DOHH2 (cell line): Measurements from ENCODE around the gene EDC4.

Experiments
- H3F3A ChIP-seq: fragments of 200-600 bp; sonication (generic), shearing (Covaris generic); 2 replicates; pipeline ENCODE4 v1.6.0; 2016; ENCODE audit warnings: antibody characterized with exemption, mild to moderate bottlenecking; ENCODE audit not compliant: control insufficient read depth, insufficient read depth
- H3K27ac ChIP-seq: fragments of 200-600 bp; sonication (generic); 2 replicates; pipeline ENCODE4 v1.5.1; 2014; ENCODE audit warnings: low read depth, mild to moderate bottlenecking, low read length, moderate library complexity
- H3K27me3 ChIP-seq: fragments of 200-600 bp; sonication (generic); 2 replicates; pipeline ENCODE4 v1.6.1; 2014; ENCODE audit warnings: mild to moderate bottlenecking, low read length, mixed read lengths; ENCODE audit not compliant: control insufficient read depth
- H3K36me3 ChIP-seq: fragments of 200-600 bp; sonication (generic); 2 replicates; pipeline ENCODE4 v1.6.1; 2014; ENCODE audit warnings: mild to moderate bottlenecking, low read length, moderate library complexity, mixed read lengths; ENCODE audit not compliant: control insufficient read depth
- H3K4me1 ChIP-seq: fragments of 200-600 bp; sonication (generic); 2 replicates; pipeline ENCODE4 v1.6.1; 2014; ENCODE audit warnings: mild to moderate bottlenecking, low read length, mixed read lengths; ENCODE audit not compliant: control insufficient read depth
- H3K4me2 ChIP-seq: fragments of 200-600 bp; sonication (generic); 2 replicates; pipeline ENCODE4 v1.6.0; 2014; ENCODE audit warnings: mild to moderate bottlenecking, low read length, moderate library complexity
- H3K4me3 ChIP-seq: fragments of 200-600 bp; sonication (generic); 2 replicates; pipeline ENCODE4 v1.5.1; 2014; ENCODE audit warnings: mild to moderate bottlenecking, low read length, mixed read lengths
- H3K79me2 ChIP-seq: fragments of 200-600 bp; sonication (generic); 2 replicates; pipeline ENCODE4 v1.6.1; 2014; ENCODE audit warnings: mild to moderate bottlenecking, low read length, mixed read lengths; ENCODE audit not compliant: control insufficient read depth
- H3K9me2 ChIP-seq: fragments of 200-600 bp; sonication (generic); replicated peaks from 2 replicates; pipeline ENCODE4 v1.6.1; 2014; ENCODE audit warnings: mild to moderate bottlenecking, low read length, mixed read lengths; ENCODE audit not compliant: control insufficient read depth
- H3K9me3 ChIP-seq: fragments of 200-600 bp; sonication (generic); 2 replicates; pipeline ENCODE4 v1.6.1; 2014; ENCODE audit warnings: antibody characterized with exemption, low read length, mixed read lengths; ENCODE audit not compliant: control insufficient read depth, insufficient read depth
- H4K20me1 ChIP-seq: fragments of 200-600 bp; sonication (generic); 2 replicates; pipeline ENCODE4 v1.6.0; 2014; ENCODE audit warnings: low read depth, mild to moderate bottlenecking, antibody characterized with exemption, low read length, moderate library complexity; ENCODE audit not compliant: control insufficient read depth, insufficient read depth
- EZH2phosphoT487 ChIP-seq: fragments of 200-600 bp; sonication (generic); IDR thresholded peaks from 2 replicates; pipeline ENCODE4 v1.6.1; 2017; ENCODE audit warnings: borderline replicate concordance, mild to moderate bottlenecking, antibody characterized with exemption, low read length, moderate library complexity, mixed read lengths
- TF ChIP-seq, protein P1 (sequence below): fragments of 200-600 bp; sonication (generic); IDR thresholded peaks from one replicate; pipeline ENCODE4 v1.5.1; 2014; ENCODE audit warnings: antibody characterized with exemption, mild to moderate bottlenecking, low read depth, low read length; ENCODE audit not compliant: poor library complexity, severe bottlenecking

EDC4 gene

DNA sequence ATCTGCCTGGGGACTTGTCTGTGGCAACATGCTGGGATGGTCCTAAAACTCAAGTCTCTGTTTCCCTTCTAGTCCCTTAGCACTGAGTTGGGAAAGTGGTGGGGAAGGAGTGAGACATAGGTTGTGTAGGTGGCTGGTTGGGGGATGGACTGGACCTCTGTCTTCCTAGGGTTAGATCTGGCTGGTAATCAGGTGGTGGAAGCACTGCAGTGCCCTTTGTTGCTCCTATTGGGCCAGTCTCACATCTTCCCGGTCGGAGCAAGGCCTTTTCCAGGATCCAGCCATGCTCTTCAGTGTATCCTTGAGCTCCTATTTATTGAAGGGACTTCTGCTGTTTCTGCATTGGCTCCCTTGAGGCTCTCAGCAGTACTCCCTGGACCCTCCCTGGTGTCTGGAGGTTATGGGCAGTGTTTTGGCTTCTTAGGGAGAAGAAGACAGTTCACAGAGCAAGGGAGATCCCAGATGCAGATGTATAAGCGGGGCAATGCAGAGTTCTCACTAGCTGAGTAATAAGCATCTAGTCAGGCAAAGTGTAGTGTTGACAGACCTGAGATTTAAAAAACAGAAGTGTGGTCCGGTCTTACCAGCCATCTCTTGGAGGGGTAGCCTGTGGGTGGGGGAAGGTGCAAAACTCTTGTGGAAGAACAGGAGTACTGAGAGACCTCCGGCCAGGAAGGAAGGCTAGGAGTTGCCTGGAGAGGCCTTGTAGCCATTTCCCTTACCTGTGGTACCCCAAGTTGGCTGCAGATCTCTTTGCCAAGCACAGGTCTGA, 27.4 kb upstream of the EDC4 start:
- TF ChIP-seq, protein P1, sequence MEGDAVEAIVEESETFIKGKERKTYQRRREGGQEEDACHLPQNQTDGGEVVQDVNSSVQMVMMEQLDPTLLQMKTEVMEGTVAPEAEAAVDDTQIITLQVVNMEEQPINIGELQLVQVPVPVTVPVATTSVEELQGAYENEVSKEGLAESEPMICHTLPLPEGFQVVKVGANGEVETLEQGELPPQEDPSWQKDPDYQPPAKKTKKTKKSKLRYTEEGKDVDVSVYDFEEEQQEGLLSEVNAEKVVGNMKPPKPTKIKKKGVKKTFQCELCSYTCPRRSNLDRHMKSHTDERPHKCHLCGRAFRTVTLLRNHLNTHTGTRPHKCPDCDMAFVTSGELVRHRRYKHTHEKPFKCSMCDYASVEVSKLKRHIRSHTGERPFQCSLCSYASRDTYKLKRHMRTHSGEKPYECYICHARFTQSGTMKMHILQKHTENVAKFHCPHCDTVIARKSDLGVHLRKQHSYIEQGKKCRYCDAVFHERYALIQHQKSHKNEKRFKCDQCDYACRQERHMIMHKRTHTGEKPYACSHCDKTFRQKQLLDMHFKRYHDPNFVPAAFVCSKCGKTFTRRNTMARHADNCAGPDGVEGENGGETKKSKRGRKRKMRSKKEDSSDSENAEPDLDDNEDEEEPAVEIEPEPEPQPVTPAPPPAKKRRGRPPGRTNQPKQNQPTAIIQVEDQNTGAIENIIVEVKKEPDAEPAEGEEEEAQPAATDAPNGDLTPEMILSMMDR = no peak
- TF ChIP-seq EZH2phosphoT487 = no peak
- H3K27me3 ChIP-seq = no peaks in the 10 kb centered on the region
- H3K36me3 ChIP-seq = peaks cover 25% of the 10 kb centered on the region
- H3K27ac ChIP-seq = peak overlapping the region; percentile 67
- no peaks in the 10 kb centered on the region for H3K9me2 ChIP-seq
- peaks cover 7% of the 10 kb centered on the region; the same call in 1 of the 2 replicates for H3F3A ChIP-seq
- peaks cover 74% of the 10 kb centered on the region for H3K79me2 ChIP-seq
- H3K4me3 ChIP-seq = peak overlapping the region; percentile 77
- H3K9me3 ChIP-seq = no peaks in the 10 kb centered on the region
- H4K20me1 ChIP-seq = peaks cover 7% of the 10 kb centered on the region
- H3K4me1 ChIP-seq = peaks cover 49% of the 10 kb centered on the region
- peak overlapping the region; percentile 78 for H3K4me2 ChIP-seq

DNA sequence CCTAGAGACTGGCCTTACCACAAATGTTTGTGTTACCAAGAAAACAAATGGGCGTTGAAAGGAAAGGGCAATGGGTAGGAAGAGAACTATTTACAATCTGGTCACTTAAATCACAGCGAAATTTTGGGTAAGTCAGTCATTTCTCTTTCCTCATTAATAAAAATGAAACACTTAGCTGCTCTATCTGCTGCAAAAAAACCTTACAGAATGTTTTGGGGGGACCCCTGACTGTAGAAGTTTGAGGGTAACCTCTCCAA, 26.9 kb upstream of the EDC4 start:
- H4K20me1 ChIP-seq = peaks cover 7% of the 10 kb centered on the region
- H3K79me2 ChIP-seq = peaks cover 79% of the 10 kb centered on the region
- peak overlapping the region; percentile 78 for H3K4me2 ChIP-seq
- H3K4me1 ChIP-seq = peaks cover 49% of the 10 kb centered on the region
- peak overlapping the region; percentile 77 for H3K4me3 ChIP-seq
- no peaks in the 10 kb centered on the region for H3K9me2 ChIP-seq
- no peaks in the 10 kb centered on the region for H3K27me3 ChIP-seq
- no peaks in the 10 kb centered on the region for H3K9me3 ChIP-seq
- H3K27ac ChIP-seq = peak overlapping the region; percentile 67
- peaks cover 7% of the 10 kb centered on the region; the same call in 1 of the 2 replicates for H3F3A ChIP-seq
- TF ChIP-seq, protein P1 = no peak
- no peak for TF ChIP-seq EZH2phosphoT487
- H3K36me3 ChIP-seq = peaks cover 25% of the 10 kb centered on the region

DNA sequence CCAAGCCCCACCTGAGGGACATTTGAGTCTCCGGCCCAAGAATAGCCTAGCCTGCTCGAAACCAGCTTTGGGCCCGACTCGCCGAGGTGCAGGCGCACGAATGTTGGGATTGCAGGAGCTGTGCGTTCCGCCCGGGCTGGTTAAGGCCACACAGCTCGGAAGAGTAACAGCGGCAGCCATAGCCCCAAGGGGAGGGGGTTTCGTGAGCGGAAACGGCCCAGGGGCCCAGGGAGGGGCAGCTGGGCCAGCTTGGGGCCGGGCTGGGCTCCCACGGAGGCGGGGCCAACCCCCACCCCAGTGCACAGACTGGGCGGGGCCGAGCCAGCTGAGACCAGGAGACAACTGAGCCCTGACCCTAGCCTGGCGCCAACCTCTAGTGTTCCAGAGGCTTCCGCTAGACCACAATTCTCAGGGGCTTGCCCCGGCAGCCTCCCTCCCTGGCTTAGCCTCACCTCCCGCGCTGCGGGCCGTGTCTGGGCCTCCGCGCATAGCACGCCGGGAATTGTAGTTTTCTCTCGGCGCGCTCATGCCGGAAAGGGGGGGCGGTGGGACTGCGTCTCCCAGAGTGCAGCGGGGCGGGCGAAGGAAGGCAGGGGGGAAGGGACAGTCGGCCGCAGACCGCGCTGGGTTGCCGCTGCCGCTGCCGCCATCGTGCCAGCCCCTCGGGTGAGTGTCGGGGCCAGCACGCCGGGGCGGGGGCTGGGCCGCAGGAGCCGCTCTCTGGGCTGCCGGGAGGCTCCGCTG, 26.4 kb upstream of the EDC4 start, which contains the start of gene NUTF2:
Gene NUTF2 (plus strand): TSS at position 614 of the 744 bp plus-strand sequence. CDS start 18,198 bp downstream, outside the sequence.
- no peak for TF ChIP-seq EZH2phosphoT487
- TF ChIP-seq, protein P1 = no peak
- Histone ChIP-seq H3K27ac (peak within 1 kb of the TSS; percentile 67), H3K4me1 (peaks cover 46% of the 10 kb centered on the region), H3K36me3 (peaks cover 25% of the 10 kb centered on the region), H3K4me2 (peak within 1 kb of the TSS; percentile 78), H3K4me3 (peak within 1 kb of the TSS; percentile 77), H3K79me2 (peaks cover 84% of the 10 kb centered on the region), H3F3A (peaks cover 7% of the 10 kb centered on the region; the same call in 1 of the 2 replicates), H3K9me3 (no peaks in the 10 kb centered on the region), H4K20me1 (peaks cover 7% of the 10 kb centered on the region), H3K9me2 (no peaks in the 10 kb centered on the region), H3K27me3 (no peaks in the 10 kb centered on the region)
